GM18867 (cell line): ENCODE measurements around the gene HOXD9.

Source experiments
- ATAC-seq: cut with Tn5 transposase; IDR thresholded peaks from one replicate; pipeline ENCODE4 v1.9.1; 2021; ENCODE audit warnings: mild to moderate bottlenecking, moderate library complexity; ENCODE audit not compliant: unreplicated experiment

Gene HOXD9

GRCh38 chr2:176164201-176164600, 41.7 kb downstream of the HOXD9 start:
- ATAC-seq, result no peak

GRCh38 chr2:176164611-176165369, 42.3 kb downstream of the HOXD9 start:
- ATAC-seq, result no peak

- no peak for ATAC-seq
Measured at GRCh38 chr2:176165370-176166050, 43.0 kb downstream of the HOXD9 start.

GRCh38 chr2:176166272-176166671, 43.8 kb downstream of the HOXD9 start:
- ATAC-seq, result no peak

GRCh38 chr2:176167398-176167797, 44.9 kb downstream of the HOXD9 start:
- no peak for ATAC-seq

- no peak for ATAC-seq
Measured at GRCh38 chr2:176169181-176169580, 46.7 kb downstream of the HOXD9 start.

- no peak for ATAC-seq
Measured at GRCh38 chr2:176169711-176170110, 47.2 kb downstream of the HOXD9 start.

- no peak for ATAC-seq
Measured at GRCh38 chr2:176170602-176171305, 48.2 kb downstream of the HOXD9 start.

GRCh38 chr2:176171351-176172006, 49.0 kb downstream of the HOXD9 start:
- ATAC-seq, result no peak

- ATAC-seq, result no peak
Measured at GRCh38 chr2:176172007-176172894, 49.7 kb downstream of the HOXD9 start.

GRCh38 chr2:176172895-176173566, 50.5 kb downstream of the HOXD9 start:
- no peak for ATAC-seq

GRCh38 chr2:176173567-176174381, 51.3 kb downstream of the HOXD9 start:
- no peak for ATAC-seq

- no peak for ATAC-seq
Measured at GRCh38 chr2:176174382-176174823, 51.9 kb downstream of the HOXD9 start.
